Astrocyte (in vitro differentiated cells and primary cell): ENCODE results near the gene GALM. TPM values are rescaled to one million over a fixed set of nuclear protein-coding genes. Genes with fewer than 3 reads are reported as not detected.

Source experiments
- DNase-seq: peaks from one replicate; pipeline ENCODE4 v3.0.0-alpha.2; 2010; ENCODE audit warnings: low read depth
- FAIRE-seq: peaks from 2 replicates; lab custom pipeline; 2011; peaks lifted over from hg19 to GRCh38; lab: Jason Lieb, UNC
- H2AFZ ChIP-seq: 2 replicates; pipeline ENCODE4 v1.6.0; 2012; ENCODE audit warnings: low read depth, low read length, inconsistent platforms
- H3K27ac ChIP-seq: 2 replicates; pipeline ENCODE4 v1.5.1; 2011; ENCODE audit warnings: low read depth, low read length, inconsistent platforms
- H3K27me3 ChIP-seq: 2 replicates; pipeline ENCODE4 v1.6.0; 2011; ENCODE audit warnings: low read length, inconsistent platforms; ENCODE audit not compliant: insufficient read depth
- H3K36me3 ChIP-seq: 2 replicates; pipeline ENCODE4 v1.5.1; 2011; ENCODE audit warnings: low read length, inconsistent platforms; ENCODE audit not compliant: insufficient read depth
- H3K4me1 ChIP-seq: 2 replicates; pipeline ENCODE4 v1.5.1; 2011; ENCODE audit warnings: low read length, inconsistent platforms; ENCODE audit not compliant: insufficient read depth
- H3K4me2 ChIP-seq: 2 replicates; pipeline ENCODE4 v1.6.0; 2012; ENCODE audit warnings: low read length, inconsistent platforms
- H3K4me3 ChIP-seq: 2 replicates; pipeline ENCODE4 v1.5.1; 2011; ENCODE audit warnings: low read depth, mild to moderate bottlenecking, low read length, inconsistent platforms; ENCODE audit not compliant: insufficient read depth
- H3K79me2 ChIP-seq: 2 replicates; pipeline ENCODE4 v1.6.0; 2012; ENCODE audit warnings: mild to moderate bottlenecking, low read length, inconsistent platforms; ENCODE audit not compliant: insufficient read depth
- H3K9ac ChIP-seq: 2 replicates; pipeline ENCODE4 v1.6.0; 2012; ENCODE audit warnings: mild to moderate bottlenecking, low read length, inconsistent platforms
- H3K9me3 ChIP-seq: 2 replicates; pipeline ENCODE4 v1.5.1; 2012; ENCODE audit warnings: low read depth, mild to moderate bottlenecking, low read length, inconsistent platforms; ENCODE audit not compliant: insufficient read depth
- H4K20me1 ChIP-seq: 2 replicates; pipeline ENCODE4 v1.6.0; 2012; ENCODE audit warnings: low read length, inconsistent platforms; ENCODE audit not compliant: insufficient read depth
- H3K27ac Mint-ChIP-seq: one replicate; pipeline ENCODE4 v1.8.0; 2021; ENCODE audit warnings: mild to moderate bottlenecking, mixed read lengths; ENCODE audit not compliant: unreplicated experiment
- H3K27me3 Mint-ChIP-seq: one replicate; pipeline ENCODE4 v1.8.0; 2021; ENCODE audit warnings: low read depth, mixed read lengths; ENCODE audit not compliant: unreplicated experiment
- H3K36me3 Mint-ChIP-seq: one replicate; pipeline ENCODE4 v1.8.0; 2021; ENCODE audit warnings: low read depth, mixed read lengths; ENCODE audit not compliant: unreplicated experiment
- H3K4me1 Mint-ChIP-seq: one replicate; pipeline ENCODE4 v1.8.0; 2021; ENCODE audit warnings: low read depth, mixed read lengths; ENCODE audit not compliant: unreplicated experiment
- H3K4me3 Mint-ChIP-seq: one replicate; pipeline ENCODE4 v1.8.0; 2021; ENCODE audit warnings: mild to moderate bottlenecking, moderate library complexity, mixed read lengths; ENCODE audit not compliant: unreplicated experiment
- H3K9me3 Mint-ChIP-seq: one replicate; pipeline ENCODE4 v1.8.0; 2021; ENCODE audit warnings: mild to moderate bottlenecking, mixed read lengths; ENCODE audit not compliant: unreplicated experiment
- CTCF ChIP-seq: IDR thresholded peaks from 2 replicates; pipeline ENCODE4 v1.5.1; 2011; ENCODE audit warnings: low read depth, mild to moderate bottlenecking, inconsistent platforms, low read length, moderate library complexity; ENCODE audit not compliant: insufficient read depth
- EZH2 ChIP-seq: IDR thresholded peaks from 2 replicates; pipeline ENCODE4 v1.6.1; 2012; ENCODE audit warnings: mild to moderate bottlenecking, low read length, inconsistent platforms; ENCODE audit not compliant: insufficient read depth
- total RNA-seq: library from RNA; stranded (reverse); gene quantifications from 2 replicates; pipeline ENCODE4 v1.2.1, GENCODE V29; 2021

The GALM gene
- total RNA-seq, 1 donor from 2014 or later = 9.8 TPM

DNA sequence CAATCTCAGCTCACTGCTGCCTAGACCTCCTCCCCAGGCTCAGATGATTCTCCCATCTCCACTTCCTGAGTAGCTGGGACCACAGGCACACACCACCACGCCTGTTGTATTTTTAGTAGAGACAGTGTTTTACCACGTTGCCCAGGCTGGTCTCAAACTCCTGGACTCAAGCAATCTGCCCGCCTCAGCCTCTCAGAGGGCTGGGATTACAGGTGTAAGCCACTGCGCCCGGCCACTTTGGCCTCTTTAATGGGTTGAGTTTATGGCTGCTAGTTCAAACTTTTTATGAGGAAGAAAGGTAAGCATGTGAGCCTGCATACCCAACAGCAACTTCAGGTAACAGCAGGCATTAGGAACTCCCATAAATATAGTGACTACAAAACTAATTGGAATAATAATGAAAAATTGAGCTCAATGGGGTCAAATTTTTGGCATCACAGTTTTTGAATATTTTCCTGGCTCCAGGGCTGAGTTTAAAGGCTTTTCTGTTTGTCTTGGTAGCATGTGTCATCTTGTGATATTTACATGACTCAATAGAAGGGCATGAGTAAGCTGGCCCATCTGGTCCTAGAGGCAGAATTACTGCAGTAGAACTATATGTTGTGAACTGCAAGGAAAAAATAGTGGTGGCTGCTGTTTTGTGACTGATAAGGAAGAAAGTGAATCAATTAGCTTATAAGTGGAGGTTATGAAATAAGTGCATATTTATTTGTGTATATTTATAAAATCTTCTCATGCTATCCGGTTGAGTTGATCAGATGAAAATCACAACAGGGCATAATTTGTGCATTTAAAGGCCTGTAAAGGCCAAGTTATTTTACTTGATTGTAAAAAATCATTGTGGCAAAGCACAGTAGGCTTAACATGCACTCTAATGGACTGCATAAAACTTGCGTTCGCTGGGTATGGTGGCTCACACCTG, 24.8 kb downstream of the GALM start:
- H3K4me3 ChIP-seq = no peak overlapping the region
- DNase-seq (peak; percentile 96), FAIRE-seq (peak; percentile 20)
- no peaks in the 10 kb centered on the region for H3K27me3 ChIP-seq
- H3K79me2 ChIP-seq = no peaks in the 10 kb centered on the region
- TF ChIP-seq CTCF (no peak), EZH2 (no peak)
- H2AFZ ChIP-seq = no peak overlapping the region
- peaks cover 15% of the 10 kb centered on the region for H3K4me1 ChIP-seq
- H3K27ac ChIP-seq = peak overlapping the region; percentile 81
- H3K4me2 ChIP-seq = peak overlapping the region; percentile 75
- Mint-ChIP-seq H3K27me3 (no peaks in the 10 kb centered on the region), H3K4me1 (peaks cover 29% of the 10 kb centered on the region), H3K4me3 (peak overlapping the region; percentile 60), H3K9me3 (no peaks in the 10 kb centered on the region), H3K27ac (peak overlapping the region; percentile 97), H3K36me3 (peaks cover 3% of the 10 kb centered on the region)
- no peaks in the 10 kb centered on the region for H3K36me3 ChIP-seq
- peak overlapping the region; percentile 45 for H3K9ac ChIP-seq
- H4K20me1 ChIP-seq = no peaks in the 10 kb centered on the region
- no peaks in the 10 kb centered on the region for H3K9me3 ChIP-seq

DNA sequence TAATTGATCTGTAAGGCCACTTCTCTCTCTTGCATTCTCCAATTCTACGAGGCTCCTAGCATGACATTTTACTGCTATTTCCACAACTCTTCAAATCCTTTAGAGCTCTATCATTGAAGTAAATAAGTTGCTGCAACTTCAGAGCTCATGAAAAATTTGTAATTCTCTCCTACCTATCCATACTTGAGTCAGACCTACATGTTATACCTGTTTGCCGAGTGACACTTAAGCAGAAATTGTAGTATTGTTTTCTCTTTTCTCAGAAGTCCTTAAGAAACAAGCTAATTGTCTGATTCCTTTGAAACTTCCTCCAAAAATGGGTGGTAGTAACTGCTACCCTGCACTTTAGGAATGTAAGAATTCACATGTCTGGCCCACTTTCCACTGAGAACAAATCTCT, 26.1 kb downstream of the GALM start:
- Histone ChIP-seq H2AFZ (no peak overlapping the region), H3K9me3 (no peaks in the 10 kb centered on the region), H3K4me3 (no peak overlapping the region), H3K27me3 (no peaks in the 10 kb centered on the region), H3K4me2 (no peak overlapping the region), H3K9ac (no peak overlapping the region), H3K79me2 (no peaks in the 10 kb centered on the region), H3K36me3 (no peaks in the 10 kb centered on the region), H3K4me1 (peaks cover 15% of the 10 kb centered on the region), H4K20me1 (no peaks in the 10 kb centered on the region), H3K27ac (no peak overlapping the region)
- TF ChIP-seq EZH2 (no peak), CTCF (no peak)
- H3K27ac Mint-ChIP-seq = peak overlapping the region; percentile 54
- FAIRE-seq = no peak
- H3K4me3 Mint-ChIP-seq = no peak overlapping the region
- DNase-seq = no peak
- no peaks in the 10 kb centered on the region for H3K36me3 Mint-ChIP-seq
- H3K4me1 Mint-ChIP-seq = peaks cover 29% of the 10 kb centered on the region
- no peaks in the 10 kb centered on the region for H3K27me3 Mint-ChIP-seq
- peaks cover 1% of the 10 kb centered on the region for H3K9me3 Mint-ChIP-seq
